HG03280 (cell line): ENCODE measurements around the gene TRAF2.

Source experiments
- ATAC-seq: cut with Tn5 transposase; IDR thresholded peaks from one replicate; pipeline ENCODE4 v1.9.1; 2021; ENCODE audit warnings: mild to moderate bottlenecking, moderate library complexity; ENCODE audit not compliant: unreplicated experiment

TRAF2 gene

DNA sequence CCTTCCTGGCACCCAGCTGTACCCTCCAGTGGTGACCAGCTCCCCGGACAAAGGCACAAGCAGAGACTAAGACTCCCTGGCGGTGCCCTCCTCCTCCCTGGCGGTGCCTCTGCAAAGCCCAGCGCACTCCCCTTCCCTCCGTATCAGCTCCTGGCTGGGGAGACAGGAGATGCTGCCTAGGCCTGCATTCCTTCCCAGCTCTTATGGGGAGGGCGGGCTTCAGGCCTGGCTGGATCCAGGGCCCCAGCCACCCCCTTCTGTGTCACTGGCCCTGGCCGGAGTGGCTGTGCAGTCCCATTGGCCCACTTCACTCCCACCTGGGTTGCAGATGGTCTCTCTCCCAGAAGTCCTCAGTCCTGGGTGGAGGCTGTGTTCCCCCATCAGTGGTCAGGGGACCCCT, 72.2 kb downstream of the TRAF2 start:
- ATAC-seq: no peak

DNA sequence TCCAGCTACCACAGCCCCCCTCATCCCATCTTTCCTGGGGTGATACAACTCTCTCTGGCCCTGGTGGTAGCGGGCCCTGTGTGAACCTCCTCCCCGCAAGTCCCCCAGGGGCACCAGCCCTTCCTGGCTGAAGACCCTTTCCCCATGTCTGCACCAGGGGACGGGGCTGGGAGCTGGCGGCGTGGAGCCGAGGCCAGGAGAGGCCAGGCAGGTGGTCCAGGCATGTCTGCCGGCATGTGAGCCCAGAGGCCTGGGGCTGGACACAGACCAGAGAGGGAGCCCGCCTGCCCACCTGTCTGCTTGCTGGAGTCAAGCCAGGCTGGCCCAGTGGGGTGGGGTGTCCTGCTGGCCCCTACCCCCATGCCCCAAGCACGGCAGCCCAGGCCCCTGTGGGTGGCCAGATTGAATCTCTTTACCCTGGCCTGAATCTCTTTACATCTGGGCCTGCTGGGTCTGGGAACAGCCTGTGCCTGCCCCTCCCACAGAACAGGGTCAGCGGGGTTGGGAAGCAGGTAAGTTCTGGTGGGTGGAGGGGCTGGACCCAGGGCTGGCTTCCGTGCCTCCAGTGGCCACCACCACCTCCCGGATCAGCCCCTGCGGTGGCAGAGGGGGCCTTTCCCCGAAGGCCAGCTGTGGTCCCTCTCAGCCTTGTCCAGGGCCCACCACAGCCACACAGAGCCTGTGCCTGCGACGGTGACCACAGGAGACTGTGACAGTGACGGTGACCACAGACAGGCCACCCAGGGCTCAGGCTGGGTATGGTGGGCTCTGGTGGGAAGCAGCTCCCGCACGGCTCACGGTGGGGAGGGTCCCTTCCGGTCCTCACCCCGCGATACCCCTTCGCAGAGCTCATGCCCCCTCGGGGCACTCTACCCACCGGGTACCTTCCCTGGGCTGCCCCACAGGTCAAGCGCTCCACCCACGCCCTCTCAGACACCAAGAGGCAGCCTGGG, 72.9 kb downstream of the TRAF2 start:
- ATAC-seq: no peak

DNA sequence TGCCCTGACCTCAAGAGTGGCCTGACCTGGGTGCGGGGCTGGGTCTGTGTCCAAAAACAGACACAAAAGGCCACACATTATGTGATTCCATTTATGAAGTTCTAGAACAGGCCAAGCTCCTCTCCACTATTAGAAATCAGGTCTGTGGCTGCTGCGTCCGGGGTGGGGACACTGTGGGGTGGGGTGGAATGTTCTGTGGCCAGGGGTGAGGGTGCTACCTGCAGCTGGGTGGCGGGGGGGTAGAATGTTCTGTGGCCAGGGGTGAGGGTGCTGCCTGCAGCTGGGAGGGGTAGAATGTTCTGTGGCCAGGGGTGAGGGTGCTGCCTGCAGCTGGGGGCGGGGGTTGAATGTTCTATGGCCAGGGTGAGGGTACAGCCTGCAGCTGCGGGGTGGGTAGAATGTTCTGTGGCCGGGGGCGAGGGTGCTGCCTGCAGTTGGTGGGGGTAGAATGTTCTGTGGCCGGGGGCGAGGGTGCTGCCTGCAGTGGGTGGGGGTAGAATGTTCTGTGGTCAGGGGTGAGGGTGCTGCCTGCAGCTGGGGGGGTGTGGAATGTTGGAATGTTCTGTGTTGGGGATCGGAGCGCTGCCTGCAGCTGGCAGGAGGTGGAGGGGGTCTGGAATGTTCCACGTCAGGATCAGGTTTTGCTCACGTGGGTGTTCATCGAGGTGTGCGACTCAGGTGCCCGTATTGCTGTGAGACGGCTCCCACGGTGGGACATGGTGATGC, 74.1 kb downstream of the TRAF2 start:
- no peak for ATAC-seq

DNA sequence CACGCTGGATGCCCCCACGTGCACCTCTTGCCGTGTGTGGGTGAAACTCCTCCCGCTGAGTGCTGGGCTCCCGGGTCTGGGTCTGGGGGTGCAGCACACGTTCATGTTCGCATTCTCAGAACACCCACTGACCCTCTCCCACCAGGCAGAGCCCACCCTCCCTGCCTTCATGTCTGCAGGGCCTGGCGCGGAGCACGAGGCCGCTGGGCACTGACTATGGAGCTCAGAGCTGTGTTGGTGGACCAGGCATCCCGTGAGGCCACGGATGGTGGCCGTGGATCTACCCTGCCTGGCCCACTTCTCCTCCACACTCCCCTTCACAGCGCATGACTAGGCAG, 74.6 kb downstream of the TRAF2 start:
- no peak for ATAC-seq

DNA sequence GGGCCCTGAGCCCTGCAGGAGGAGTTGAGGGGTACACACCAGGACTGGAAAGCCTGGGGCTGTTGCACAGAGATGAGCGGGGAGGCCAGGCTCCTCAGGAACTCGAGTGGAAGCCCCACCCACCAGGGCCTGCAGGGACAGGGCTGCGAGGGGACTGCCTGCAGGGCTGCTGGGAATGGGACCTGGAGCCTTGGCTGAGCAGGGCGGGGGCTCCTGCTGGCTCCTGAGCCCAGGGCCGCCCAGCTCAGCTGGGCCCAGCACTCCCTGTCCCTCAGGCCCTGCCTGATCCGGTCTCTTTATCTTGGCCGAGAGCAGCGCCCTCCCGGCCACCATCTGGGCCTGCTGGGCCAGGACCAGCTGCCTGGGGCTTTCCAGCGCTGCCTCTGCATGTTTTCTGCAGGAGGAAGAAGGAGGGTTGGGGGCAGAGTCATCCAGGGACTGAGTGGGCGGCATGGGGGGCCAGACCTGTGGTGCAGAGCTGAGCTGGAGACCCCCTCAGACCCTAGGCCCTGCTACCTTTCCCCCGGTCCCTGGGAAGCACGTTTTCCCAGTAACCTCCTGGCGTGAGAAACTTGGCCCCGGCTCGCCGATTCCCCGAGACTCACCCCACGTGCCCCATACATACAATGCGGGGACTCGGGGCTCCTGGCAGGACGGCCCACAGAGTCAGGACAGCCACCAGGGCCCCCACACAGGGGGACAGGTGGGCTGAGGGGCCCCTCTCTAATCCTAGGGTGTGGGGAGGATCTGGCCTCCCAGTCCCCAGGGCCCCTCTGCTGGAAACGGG, 75.2 kb downstream of the TRAF2 start:
- ATAC-seq: no peak

DNA sequence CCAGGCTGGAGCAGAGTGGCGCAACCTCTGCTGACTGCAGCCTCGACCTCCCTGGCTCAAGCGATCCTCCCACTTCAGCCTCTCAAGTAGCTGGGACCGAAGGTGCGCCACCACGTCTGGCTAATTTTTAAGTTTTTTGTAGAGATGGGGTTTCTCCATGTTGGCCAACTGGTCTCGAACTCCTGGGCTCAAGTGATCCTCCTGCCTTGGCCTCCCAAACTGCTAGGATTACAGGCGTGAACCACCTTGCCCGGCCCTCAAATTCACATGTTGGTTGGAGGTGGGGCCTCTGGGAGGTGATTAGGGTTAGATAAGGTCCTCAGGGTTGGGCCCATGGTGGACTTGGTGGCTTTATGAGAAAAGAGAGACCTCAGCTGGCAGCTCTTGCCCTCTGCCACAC, 75.8 kb downstream of the TRAF2 start:
- no peak for ATAC-seq

DNA sequence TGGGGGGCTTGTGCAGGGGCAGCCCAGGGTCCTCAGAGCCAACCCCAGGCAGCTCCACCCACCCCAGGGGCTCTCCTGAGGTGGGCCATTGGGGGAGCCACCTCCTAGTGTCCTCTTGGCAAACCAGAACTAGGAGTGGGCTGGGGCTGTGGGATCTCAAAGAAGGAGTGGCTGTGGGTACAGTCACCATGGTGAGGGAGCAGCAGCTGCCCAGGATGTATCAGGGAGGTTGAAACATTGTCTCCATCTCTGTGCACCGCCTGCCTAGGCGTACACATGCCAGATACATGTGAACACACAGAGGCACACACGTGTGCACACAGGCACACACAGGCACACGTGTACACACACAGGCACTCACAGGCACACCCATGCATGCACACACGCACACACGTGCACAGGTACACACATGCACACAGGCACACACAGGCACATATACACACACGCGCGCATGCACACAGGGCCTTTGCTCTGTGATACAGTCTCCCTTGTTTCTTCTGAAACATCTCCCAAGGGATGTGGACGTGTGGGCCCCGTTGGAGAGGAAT, 76.5 kb downstream of the TRAF2 start:
- ATAC-seq: no peak

DNA sequence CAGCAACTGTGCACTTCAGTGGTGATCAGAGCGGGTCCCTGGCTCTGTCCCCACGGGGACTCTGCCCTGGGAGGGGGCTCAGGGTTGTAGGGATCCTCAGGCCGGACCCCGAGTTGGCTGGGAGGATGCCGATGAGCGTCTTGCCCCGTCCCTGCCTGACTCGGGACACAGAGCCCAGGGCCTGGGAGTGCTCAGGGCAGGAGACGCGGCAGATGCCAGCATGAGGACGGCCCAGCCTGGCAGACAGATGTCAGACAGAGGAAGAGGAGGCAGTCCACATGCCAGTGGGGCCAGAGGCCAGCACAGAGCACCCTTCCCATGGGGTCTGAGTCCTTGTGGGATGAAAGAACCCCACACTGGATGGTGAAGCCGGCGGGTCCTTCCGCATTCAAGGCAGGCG, 77.0 kb downstream of the TRAF2 start:
- ATAC-seq: no peak

DNA sequence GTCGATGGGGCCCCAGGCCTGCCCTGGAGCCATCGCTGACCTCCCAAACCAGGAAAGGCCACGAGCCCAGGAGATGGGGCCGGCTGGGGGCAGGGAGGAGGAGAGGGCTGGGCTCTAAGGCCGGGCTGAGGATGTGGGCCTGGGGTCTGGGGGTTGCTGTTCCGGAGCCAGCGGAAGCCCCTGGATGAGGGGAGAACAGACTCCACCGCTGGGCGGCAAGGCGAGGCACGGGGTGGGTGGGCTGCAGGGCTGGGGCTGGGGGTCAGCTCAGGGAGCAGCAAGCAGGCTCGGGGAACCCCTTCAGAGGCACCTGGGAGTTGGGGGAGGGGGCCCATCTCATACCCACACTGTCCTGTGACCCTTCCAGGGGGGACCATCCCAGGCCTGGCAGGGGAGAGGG, 77.4 kb downstream of the TRAF2 start:
- ATAC-seq: no peak

DNA sequence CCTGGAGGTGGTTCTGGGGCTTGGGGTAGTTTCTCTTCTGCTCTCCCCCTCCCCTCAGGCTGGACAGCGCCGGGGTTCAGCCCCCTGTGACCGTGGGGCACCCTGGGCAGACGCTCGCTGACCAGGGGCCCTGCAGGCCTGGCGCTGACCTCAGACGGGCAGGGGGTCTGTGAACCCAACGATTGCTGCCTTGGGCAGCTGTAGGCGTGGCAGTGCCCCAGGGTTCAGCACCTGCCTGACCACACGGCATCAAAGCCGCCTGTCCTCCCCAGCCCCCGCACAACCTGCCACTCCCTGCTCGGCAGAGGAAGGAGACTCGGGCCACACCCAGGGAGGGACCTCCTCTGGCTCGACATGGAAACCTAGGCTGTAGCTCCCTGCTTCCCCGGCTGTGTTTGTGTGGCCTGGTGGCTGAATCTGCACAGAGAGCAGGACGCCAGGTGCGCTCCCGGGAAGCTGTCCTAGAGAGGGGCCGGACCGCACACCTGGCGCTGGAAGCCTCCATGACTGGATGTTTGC, 77.9 kb downstream of the TRAF2 start:
- ATAC-seq: no peak

DNA sequence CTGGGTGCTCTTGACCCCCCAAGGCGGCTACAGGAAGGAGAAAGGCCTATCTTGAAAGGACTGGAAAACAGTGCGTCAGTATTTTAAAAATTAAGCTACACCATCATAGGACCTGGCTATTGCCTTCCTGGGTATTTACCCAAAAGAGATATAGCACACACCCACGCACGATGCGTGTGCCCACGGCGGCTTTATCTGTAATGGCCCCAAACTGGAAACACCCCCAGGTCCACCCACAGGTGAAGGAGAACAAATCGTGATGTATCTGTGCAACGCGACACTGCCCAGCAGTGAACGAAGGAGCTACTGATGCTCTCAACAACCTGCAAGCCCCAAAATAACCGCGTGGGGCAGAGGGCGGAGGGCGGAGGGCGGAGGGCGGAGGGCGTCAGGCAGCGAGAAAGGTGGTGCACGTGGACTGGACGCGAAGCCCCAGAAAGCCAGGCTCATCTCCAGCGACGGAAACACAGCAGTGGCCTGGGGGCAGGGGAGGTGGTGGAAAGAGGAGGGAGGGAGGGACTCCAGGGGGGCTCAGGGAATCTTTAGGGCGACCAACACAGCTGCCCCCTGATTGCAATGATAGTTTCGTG, 78.6 kb downstream of the TRAF2 start:
- ATAC-seq: no peak

DNA sequence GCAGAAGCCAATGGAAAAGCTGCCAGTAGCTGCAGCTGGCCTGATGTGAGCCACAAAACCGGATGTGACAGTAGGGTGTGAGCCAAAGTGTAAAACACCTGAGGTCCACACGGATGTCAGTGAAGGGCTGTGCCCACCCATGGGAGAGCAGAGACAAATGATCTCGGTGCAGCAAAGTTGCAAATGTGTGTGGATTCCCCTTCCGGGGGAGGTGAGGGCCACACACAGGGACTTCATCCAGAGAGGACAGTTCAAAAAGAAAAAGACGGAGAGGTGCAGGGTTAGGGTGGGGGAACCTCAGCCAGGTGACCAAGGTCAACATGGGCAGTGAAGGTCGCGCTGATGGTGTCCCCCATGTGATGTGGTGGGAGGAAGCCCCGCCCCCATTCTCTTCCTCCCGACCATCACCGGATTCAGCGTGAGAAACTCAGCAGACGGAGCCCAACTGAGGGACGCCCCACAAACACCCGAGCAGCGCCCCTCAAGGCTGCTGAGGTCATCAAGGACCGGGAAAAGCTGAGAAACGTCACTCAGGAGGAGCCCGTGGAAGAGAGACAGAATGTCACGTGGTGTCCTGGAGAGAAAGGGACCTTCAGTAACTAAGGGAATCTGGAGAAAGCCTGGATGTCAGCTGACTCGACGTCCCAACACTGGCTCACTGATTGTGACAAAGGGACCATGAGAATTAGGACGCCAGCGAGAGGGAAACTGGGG, 79.6 kb downstream of the TRAF2 start:
- no peak for ATAC-seq

DNA sequence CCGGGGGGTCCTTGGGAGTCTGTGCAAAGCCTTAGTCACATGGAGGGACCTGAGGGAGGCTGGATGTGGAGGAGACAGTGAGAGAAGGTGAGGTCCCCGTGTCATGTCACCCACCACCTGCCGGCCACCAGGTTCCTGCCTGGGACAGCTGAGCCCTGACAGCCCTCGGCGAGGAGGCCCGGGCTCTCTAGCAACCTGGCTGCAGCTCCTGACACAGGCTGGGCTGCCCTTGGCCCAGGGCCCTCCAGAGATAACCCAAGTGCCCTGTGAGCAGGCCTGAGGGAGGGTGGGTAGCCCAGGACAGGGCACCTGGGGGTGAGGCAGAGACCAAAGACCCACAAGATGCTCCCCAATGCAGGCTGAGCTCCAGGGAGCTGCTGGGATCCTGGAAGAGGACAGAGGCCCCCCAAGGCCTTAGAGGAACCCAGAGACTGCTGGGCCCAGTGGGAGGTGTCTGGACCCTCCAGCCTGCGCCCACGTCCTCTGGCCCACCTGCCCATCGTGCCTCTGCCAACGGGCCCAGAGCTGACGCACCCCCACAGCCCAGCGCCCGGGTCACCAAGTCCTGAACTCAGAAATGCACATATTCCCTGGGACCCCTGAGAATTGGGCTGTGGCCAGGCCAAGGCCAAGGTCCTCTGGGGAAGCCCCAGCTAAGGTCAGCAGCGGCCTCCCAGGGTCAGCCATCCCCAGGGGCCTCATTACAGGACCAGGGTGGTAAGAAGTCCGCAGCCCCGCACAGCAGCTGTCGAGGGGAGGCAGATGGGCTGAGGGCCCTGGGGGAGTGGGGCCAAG, 82.2 kb downstream of the TRAF2 start:
- no peak for ATAC-seq

DNA sequence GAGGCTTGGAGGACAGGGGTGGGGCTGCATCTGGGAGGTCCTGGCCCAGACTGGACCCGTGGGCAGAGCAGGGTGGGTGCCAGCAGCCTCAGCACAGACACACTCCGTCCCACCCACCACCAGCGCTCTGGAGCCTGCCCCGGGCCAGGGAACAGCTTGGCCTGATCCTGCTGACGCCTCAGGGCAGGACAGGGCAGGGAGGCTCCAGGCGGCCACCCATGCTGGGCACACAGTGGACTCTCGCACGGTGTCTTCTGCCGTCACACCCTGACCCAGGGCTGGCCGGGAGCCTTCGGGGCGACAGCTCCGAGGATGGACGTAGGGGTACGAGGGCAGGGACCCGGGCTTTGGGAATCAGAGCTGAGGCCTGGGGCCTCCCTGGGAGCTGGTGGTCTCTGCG, 82.8 kb downstream of the TRAF2 start:
- ATAC-seq: no peak

DNA sequence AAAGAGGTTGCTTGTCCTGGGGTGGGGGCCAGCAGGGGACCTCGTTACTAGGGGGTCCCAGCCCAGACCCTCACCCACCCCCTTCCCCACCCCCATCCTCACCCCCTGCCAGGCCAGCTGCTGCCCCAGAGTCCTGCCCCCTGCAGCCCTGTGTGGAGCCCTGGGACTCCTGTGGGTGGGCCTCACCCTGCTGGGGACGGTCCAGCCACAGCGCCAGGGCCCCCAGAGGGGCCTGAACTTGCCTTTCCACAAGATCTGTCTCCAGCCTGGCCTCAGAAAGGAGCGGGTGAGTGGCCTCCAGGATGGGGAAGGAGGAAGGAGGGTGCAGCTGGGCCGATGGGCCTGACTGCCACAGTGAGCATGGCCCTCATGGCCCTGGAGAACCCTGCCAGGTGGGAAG, 83.5 kb downstream of the TRAF2 start:
- no peak for ATAC-seq

DNA sequence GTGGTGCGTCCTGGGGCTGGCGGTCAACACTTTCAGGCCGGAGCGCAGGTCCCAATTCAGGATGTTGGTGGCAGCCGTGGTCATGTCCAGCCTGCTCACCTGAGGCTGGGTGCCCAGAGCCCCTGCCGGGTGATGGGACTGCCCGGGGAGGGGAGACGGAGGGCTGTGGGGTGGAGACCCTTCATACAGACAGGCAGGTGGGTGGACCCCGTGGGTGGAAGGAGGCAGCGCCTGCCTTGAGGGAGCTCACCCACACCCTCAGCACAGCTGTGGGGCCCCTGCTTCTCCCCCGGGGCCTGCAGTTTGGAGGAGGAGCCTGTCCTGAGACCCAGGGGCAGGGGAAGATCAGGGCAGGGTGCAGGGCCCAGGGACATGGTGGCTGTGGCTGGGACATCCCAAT, 84.0 kb downstream of the TRAF2 start:
- no peak for ATAC-seq

DNA sequence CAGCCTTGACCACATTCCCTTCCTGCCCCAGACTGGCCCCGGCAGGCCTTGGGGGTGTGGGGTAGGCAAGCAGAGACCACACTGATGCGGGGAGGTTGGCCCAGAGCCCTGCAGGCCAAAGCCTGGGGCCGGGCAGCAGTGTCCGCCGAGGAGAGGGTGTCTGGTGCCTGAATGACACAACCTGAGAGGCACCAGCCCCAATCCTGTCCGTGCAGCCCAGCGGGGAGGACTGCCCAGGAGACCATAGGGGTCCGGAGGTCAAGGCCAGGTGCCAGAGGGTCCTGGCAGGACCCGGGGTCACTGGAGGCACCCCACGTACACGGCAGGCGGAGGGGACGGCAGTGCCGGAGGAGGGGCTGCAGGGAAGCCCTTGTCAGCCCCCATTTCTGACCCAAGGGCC, 85.4 kb downstream of the TRAF2 start:
- no peak for ATAC-seq

DNA sequence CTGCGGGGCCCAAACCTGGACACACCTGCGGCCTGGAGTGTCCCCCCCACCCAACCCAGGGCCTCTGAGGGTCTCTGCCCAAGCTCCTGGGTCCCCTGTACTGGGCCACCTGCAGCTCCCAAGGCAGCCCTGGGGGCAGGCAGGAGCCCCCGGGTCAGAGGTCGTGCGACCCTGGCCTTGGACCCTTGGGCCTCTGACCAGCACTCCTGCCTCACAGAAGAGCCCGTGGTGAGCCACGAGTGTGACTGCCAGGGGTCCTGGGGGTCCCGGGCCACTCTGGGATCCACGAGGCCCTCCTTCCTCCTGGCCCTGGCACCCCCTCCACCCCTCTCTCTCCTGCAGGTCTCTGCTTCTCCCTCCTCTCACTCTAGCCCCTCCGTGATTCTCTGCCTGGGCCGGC, 86.0 kb downstream of the TRAF2 start:
- no peak for ATAC-seq

DNA sequence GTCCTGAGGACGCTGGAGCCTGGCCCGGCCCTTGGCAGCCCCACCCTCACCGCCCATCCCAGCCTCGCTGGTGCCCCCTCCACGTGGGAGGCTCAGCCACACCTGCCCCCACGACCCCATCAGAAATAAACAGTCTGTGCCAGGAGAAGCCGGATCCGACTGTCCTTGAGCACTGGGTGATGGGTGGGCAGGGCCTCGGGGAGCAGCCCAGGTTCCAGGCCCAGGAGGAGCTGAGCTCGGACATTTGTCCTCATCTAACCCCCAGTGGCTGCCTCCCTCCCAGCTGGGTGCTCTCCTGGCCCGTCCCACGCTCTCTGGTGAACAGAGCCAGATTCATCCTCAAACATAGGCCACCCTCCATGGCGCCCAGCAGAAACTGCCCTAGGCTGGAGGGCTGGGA, 86.4 kb downstream of the TRAF2 start:
- no peak for ATAC-seq
